ENCODE measurements around the gene LHFPL6.

The LHFPL6 gene

GRCh38 chr13:39623466-39623865, 20.5 kb upstream of the LHFPL6 start:
- DNase-seq (ENCODE audit: low read depth in 2 of 2): no peak
- TF ChIP-seq CTCF (IDR thresholded peaks at IDR 0.05; ENCODE audit: low read depth, low read length): no peak
- H3K4me3 ChIP-seq (replicated peaks in 1 of 2; ENCODE audit: low read depth in 2 of 2, low read length in 2 of 2): no peak overlapping the region

- no peak for DNase-seq (ENCODE audit: low read depth in 2 of 2)
- no peak for TF ChIP-seq CTCF (IDR thresholded peaks at IDR 0.05; ENCODE audit: low read depth, low read length)
- H3K4me3 ChIP-seq (replicated peaks in 1 of 2; ENCODE audit: low read depth in 2 of 2, low read length in 2 of 2): no peak overlapping the region
Observed at GRCh38 chr13:39618561-39618960, 15.6 kb upstream of the LHFPL6 start.

GRCh38 chr13:39616087-39616694, 13.2 kb upstream of the LHFPL6 start:
- DNase-seq (ENCODE audit: low read depth in 2 of 2): peak; percentile 78 to 84
- TF ChIP-seq CTCF (IDR thresholded peaks at IDR 0.05; ENCODE audit: low read depth, low read length): peak; percentile 94
- H3K4me3 ChIP-seq (replicated peaks in 1 of 2; ENCODE audit: low read depth in 2 of 2, low read length in 2 of 2): no peak overlapping the region

GRCh38 chr13:39612023-39612637, 9.1 kb upstream of the LHFPL6 start:
- peak; percentile 86 for DNase-seq (ENCODE audit: low read depth in 2 of 2)

GRCh38 chr13:39607876-39608275, 4.9 kb upstream of the LHFPL6 start:
- TF ChIP-seq CTCF (IDR thresholded peaks at IDR 0.05; ENCODE audit: low read depth, low read length): no peak
- no peak for DNase-seq (ENCODE audit: low read depth in 2 of 2)
- no peak overlapping the region for H3K4me3 ChIP-seq (replicated peaks in 1 of 2; ENCODE audit: low read depth in 2 of 2, low read length in 2 of 2)

More at GRCh38 chr13:39612023-39612637, 9.1 kb upstream of the LHFPL6 start:
- TF ChIP-seq CTCF (IDR thresholded peaks at IDR 0.05; ENCODE audit: low read depth, low read length): peak; percentile 70
- no peak overlapping the region for H3K4me3 ChIP-seq (replicated peaks in 1 of 2; ENCODE audit: low read depth in 2 of 2, low read length in 2 of 2)

GRCh38 chr13:39605677-39606320, 2.8 kb upstream of the LHFPL6 start:
- TF ChIP-seq CTCF (IDR thresholded peaks at IDR 0.05; ENCODE audit: low read depth, low read length): no peak
- DNase-seq (ENCODE audit: low read depth in 2 of 2): no peak

More at GRCh38 chr13:39605677-39606320, 2.8 kb upstream of the LHFPL6 start:
- H3K4me3 ChIP-seq (replicated peaks in 1 of 2; ENCODE audit: low read depth in 2 of 2, low read length in 2 of 2): no peak overlapping the region
